ENCODE data around the gene BORCS8.
"Not testable (repeated sequence)": the region's sequence is repeated elsewhere in the genome, so short reads cannot be mapped to it uniquely, and the experiment has no call there.

Gene BORCS8

DNA sequence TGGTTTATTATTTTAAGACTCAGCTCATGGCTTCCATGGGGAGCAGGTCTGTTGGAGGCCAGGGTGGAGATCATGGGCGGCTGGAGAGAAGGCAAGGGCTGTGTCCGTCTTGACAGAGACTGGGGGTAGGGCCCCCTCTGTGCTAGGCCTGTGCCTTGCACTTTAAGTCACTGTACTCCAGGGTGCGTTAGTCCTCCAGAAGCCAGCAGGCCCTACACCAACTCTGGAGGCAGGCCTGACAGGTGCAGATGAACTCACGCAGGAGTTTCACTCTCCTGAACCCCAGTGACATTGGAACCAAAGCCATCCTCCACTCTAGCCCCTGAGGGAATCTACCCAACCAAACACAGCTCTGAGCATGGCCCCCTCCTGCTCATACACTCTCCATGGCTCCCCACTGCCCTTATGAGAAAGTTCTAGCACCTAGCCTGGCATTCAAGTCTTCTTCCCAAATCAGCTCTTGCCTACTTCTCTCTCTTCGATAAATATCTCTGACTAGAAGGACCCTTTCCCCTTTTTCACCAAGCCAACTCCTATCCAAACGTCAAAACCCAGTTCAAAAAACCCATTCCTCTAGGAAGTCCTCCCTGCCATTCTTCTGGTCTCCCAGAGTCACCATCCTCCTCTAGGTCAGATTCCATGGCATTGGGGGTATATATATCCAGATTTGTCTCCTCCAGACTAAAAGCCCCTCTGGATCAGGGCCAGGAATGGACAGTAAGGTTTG is 37.0 kb downstream of the BORCS8 start:
- DNase-seq (ENCODE audit: low read depth, low spot score): no peak
- TF ChIP-seq, protein P1, sequence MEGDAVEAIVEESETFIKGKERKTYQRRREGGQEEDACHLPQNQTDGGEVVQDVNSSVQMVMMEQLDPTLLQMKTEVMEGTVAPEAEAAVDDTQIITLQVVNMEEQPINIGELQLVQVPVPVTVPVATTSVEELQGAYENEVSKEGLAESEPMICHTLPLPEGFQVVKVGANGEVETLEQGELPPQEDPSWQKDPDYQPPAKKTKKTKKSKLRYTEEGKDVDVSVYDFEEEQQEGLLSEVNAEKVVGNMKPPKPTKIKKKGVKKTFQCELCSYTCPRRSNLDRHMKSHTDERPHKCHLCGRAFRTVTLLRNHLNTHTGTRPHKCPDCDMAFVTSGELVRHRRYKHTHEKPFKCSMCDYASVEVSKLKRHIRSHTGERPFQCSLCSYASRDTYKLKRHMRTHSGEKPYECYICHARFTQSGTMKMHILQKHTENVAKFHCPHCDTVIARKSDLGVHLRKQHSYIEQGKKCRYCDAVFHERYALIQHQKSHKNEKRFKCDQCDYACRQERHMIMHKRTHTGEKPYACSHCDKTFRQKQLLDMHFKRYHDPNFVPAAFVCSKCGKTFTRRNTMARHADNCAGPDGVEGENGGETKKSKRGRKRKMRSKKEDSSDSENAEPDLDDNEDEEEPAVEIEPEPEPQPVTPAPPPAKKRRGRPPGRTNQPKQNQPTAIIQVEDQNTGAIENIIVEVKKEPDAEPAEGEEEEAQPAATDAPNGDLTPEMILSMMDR (IDR thresholded peaks at IDR 0.05; ENCODE audit: low read depth, low read length): no peak
- in situ Hi-C loops (cut with HindIII; ENCODE audit: low sequenced_read_pairs): no loop called here
- H3K4me3 ChIP-seq (ENCODE audit: low read depth, low read length): no peak overlapping the region

DNA sequence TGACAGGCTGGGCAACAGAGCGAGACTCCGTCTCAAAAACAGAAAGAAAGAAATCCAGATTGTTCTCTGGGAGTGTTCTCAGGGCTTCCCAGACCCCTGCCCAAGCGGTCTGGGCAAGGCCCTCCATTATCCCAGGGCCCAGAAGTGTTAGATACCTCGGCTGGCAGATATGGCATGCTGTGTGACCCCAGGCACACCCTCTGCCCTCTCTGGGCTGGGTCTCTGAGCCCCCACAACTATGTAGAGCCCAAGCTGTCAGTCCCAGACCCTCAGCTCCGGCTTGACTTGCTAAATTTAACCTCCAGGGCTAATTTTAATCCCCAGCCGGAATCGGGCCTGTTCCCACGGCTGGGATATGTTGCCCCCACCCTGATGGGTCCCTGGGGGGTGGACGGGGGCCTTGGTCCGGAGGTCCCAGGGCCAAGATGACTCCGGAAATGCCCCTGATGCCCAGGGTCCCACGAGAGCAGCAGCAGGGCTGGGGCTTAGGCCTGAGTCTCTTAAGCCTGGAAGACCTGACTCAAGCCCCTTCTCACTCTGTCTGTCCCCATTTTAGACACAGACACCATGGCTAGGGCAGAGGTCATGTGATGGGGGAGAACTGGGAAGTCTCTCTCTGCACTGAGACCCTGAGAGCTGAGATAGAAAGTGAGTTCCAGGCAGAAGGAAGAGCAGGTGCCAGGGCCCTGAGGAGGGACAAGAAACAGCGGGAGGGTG is 39.1 kb downstream of the BORCS8 start:
- in situ Hi-C loops (cut with HindIII; ENCODE audit: low sequenced_read_pairs): no loop called here
- H3K4me3 ChIP-seq (ENCODE audit: low read depth, low read length): no peak overlapping the region
- TF ChIP-seq, protein P1 (IDR thresholded peaks at IDR 0.05; ENCODE audit: low read depth, low read length): no peak
- no peak for DNase-seq (ENCODE audit: low read depth, low spot score)

DNA sequence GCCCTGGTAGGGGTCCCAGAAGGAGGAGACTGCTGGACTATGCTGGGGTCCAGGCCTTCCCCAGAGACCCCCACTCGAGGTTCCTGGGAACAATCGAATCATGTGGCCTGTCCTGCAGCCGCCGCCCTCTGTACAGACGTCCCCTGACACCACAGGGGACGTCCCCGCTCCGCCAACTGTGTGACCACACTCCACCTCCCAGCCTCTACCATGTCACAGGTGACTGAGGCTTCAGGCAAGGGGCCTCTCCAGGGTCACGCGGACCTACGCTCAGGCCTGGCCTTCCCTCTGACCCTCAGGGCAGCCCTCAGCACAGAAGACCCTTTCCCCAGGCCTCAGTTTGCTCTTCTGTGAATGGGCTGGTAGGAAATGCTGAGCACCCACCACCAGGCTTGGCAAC is 40.5 kb downstream of the BORCS8 start:
- no peak overlapping the region for H3K4me3 ChIP-seq (ENCODE audit: low read depth, low read length)
- TF ChIP-seq, protein P1 (IDR thresholded peaks at IDR 0.05; ENCODE audit: low read depth, low read length): no peak
- in situ Hi-C loops (cut with HindIII; ENCODE audit: low sequenced_read_pairs): no loop called here
- DNase-seq (ENCODE audit: low read depth, low spot score): no peak

DNA sequence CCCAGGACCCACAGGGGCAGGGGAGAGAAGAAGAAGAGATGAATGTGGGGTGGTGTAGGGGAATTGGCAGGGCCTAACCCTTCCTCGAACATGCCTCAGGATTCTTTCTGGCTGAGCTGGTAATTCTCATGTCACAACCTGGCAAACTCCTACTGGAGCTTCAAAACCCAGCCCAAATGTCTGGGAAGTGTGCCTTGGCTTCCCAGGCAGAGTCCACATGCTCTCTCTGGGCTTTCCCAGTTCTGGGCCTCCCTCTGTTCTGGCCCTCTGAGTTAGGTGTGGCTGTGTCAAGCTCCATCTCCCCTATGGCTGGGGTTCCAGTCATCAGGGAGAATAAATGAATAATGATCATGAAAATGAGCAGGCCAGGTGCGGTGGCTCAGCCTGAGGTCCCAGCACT is 42.5 kb downstream of the BORCS8 start:
- no peak overlapping the region for H3K4me3 ChIP-seq (ENCODE audit: low read depth, low read length)
- no peak for DNase-seq (ENCODE audit: low read depth, low spot score)
- TF ChIP-seq, protein P1 (IDR thresholded peaks at IDR 0.05; ENCODE audit: low read depth, low read length): no peak
- in situ Hi-C loops (cut with HindIII; ENCODE audit: low sequenced_read_pairs): no loop called here

DNA sequence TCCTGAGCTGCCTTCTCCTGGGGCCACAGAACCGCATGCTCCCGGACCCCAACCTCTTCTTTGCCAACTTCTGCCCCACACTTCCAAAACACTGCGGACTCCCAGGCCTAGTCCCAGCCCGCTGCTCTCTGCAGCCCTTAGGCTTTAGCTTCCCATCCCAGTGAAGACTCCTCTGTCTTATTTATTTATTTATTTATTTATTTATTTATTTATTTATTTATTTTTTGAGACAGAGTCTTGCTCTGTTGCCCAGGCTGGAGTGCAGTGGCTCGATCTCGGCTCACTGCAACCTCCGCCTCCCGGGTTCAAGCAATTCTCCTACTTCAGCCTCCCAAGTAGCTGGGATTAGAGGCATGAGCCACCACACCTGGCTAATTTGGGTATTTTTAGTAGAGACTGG is 43.4 kb downstream of the BORCS8 start:
- DNase-seq (ENCODE audit: low read depth, low spot score); in situ Hi-C loops (cut with HindIII; ENCODE audit: low sequenced_read_pairs); H3K4me3 ChIP-seq (ENCODE audit: low read depth, low read length): not testable (repeated sequence)

DNA sequence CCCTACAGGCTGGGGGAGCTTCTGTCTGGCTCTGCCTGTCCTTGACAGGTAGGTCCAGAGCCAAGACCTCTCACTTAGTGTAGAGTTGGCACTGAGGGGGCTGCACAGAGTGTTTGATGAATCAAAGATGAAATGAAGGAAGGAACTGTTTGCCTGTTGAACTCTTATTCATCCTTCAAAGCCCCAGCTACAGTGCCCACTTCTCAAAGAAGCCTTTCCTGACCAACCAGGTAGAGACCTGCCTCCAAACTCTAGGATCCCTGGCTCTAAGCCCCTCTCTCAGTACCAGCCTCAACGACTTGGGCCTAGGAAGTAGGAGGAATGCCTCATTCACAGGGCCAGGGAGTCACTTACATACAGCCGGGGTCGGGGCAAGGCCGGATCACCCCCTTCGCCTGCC is 44.6 kb downstream of the BORCS8 start:
- in situ Hi-C loops (cut with HindIII; ENCODE audit: low sequenced_read_pairs): no loop called here
- no peak for DNase-seq (ENCODE audit: low read depth, low spot score)
- no peak overlapping the region for H3K4me3 ChIP-seq (ENCODE audit: low read depth, low read length)
- TF ChIP-seq, protein P1 (IDR thresholded peaks at IDR 0.05; ENCODE audit: low read depth, low read length): no peak

DNA sequence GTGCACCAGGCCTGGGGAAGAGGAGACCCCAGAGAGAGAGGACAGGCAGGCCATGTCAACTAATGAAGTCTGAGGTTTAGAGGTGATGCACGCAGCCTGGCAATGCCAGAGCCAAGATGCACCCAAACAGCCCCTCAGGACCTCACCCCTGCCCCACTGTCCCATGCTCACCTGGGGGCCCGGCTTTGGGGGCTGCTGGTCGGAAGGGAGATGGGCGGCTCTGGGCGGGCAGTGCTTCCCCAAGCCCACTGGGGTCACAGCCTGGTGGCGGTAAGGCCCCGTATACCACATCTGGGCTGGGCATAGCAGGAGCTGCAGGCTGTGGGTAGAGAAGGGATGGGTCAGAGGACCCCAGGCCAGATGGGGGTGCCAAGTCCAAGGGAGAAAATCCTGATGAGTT is 45.1 kb downstream of the BORCS8 start:
- no peak for DNase-seq (ENCODE audit: low read depth, low spot score)
- in situ Hi-C loops (cut with HindIII; ENCODE audit: low sequenced_read_pairs): no loop called here
- H3K4me3 ChIP-seq (ENCODE audit: low read depth, low read length): no peak overlapping the region
- TF ChIP-seq, protein P1 (IDR thresholded peaks at IDR 0.05; ENCODE audit: low read depth, low read length): no peak
